Tibial artery (tissue), 4 donors: ENCODE data around the gene AHDC1.
"Not testable (repeated sequence)": the region's sequence is repeated elsewhere in the genome, so short reads cannot be mapped to it uniquely, and the experiment has no call there.

Experiments
- DNase-seq, 2 donors: peaks; one replicate each; pipeline ENCODE4 v3.0.0-alpha.2; 2019
- H3K27ac ChIP-seq, 2 donors: fragments of 200-600 bp; sonication (generic) in 1 of 2; 1 replicate in 1 of 2; 2 replicates in 1 of 2; pipeline ENCODE4 v1.5.1; 2018 to 2019; ENCODE audit warnings: mild to moderate bottlenecking in 1 of 2
- H3K27me3 ChIP-seq, 2 donors: fragments of 200-600 bp; sonication (generic) in 1 of 2; one replicate each; pipeline versions ENCODE4 v1.5.1 to v1.6.0; 2016 to 2019
- H3K36me3 ChIP-seq, 3 donors: fragments of 200-600 bp; sonication (generic) in 2 of 3; one replicate each; pipeline ENCODE4 v1.5.1; 2016 to 2019; ENCODE audit warnings: mild to moderate bottlenecking in 2 of 3
- H3K4me1 ChIP-seq, 4 donors: fragments of 200-600 bp; sonication (generic) in 2 of 4; 1 replicate in 3 of 4; 2 replicates in 1 of 4; pipeline ENCODE4 v1.5.1; 2016 to 2019
- H3K4me3 ChIP-seq, 2 donors: fragments of 200-600 bp; sonication (generic) in 1 of 2; 1 replicate in 1 of 2; 2 replicates in 1 of 2; pipeline ENCODE4 v1.5.1; 2018 to 2019; ENCODE audit warnings: mild to moderate bottlenecking in 2 of 2
- H3K9me3 ChIP-seq, 3 donors: fragments of 200-600 bp; sonication (generic) in 1 of 3; one replicate each; pipeline ENCODE4 v1.5.1; 2016 to 2019
- CTCF ChIP-seq, 2 experiments: fragments of 200-600 bp in 1 of 2; fragments of 450-650 bp in 1 of 2; IDR thresholded peaks; one replicate each; pipeline ENCODE4 v1.5.1; 2017 to 2019; ENCODE audit warnings: antibody characterized with exemption in 2 of 2, mild to moderate bottlenecking in 1 of 2, moderate library complexity in 1 of 2
- intact Hi-C: fragments of 100-400 bp; cut with DNase I; formaldehyde crosslinking; loops from one replicate; pipeline ENCODE4 v1.15.0; 2023; ENCODE audit warnings: low total_unique reads

AHDC1 gene

GRCh38 chr1:27503844-27504587 lies 99.9 kb downstream of the AHDC1 start:
- intact Hi-C loops, result no loop called here
- Histone ChIP-seq H3K27ac (peak overlapping the region; percentile 94 to 95), H3K4me1 (peaks cover 0 to 30% (median 25%) of the 10 kb centered on the region in 4 donors), H3K36me3 (no peaks in the 10 kb centered on the region), H3K27me3 (no peaks in the 10 kb centered on the region), H3K4me3 (peak overlapping the region in 1 of 2 donors; percentile 7), H3K9me3 (no peaks in the 10 kb centered on the region)
- no peak for TF ChIP-seq CTCF (IDR thresholded peaks at IDR 0.05)
- no peak for DNase-seq

DNA sequence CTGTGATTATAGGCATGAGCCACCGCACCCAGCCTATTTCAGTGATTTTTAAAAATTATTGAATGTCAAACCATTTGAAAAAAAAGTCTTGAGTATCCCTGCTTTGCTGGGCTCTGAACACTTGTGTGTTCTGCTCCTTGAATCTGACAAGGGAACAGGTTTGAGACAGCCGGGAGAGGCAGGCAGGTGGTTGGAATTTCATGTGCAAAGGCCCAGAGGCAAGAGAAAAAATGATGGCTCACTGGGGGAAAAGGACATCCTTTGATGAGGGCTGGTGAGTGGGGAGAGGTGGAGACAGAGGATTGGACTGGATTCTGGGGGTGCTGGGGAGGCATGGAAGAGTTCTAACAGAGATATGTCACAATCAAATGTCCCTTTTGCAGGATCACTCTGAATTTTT lies 100.9 kb downstream of the AHDC1 start:
- intact Hi-C loops, result no loop called here
- H3K4me3 ChIP-seq, result no peak overlapping the region
- no peaks in the 10 kb centered on the region for H3K27me3 ChIP-seq
- H3K9me3 ChIP-seq, result no peaks in the 10 kb centered on the region
- TF ChIP-seq CTCF (IDR thresholded peaks at IDR 0.05), result no peak
- DNase-seq, result no peak
- peaks cover 0 to 30% (median 25%) of the 10 kb centered on the region in 4 donors for H3K4me1 ChIP-seq
- H3K27ac ChIP-seq, result peak overlapping the region; percentile 94 to 95
- H3K36me3 ChIP-seq, result no peaks in the 10 kb centered on the region

DNA sequence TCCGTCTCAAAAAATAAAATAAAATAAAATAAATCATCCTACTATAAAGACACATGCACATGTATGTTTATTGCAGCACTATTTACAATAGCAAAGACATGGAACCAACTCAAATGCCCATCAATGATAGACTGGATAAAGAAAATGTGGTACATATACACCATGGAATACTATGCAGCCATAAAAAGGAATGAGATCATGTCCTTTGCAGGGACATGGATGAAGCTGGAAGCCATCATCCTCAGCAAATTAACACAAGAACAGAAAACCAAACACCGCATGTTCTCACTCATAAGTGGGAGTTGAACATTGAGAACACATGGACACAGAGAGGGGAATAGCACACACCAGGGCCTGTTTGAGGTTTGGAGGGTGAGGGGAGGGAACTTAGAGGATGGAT lies 102.8 kb downstream of the AHDC1 start:
- H3K4me3 ChIP-seq, H3K27ac ChIP-seq, H3K36me3 ChIP-seq, H3K9me3 ChIP-seq, intact Hi-C loops, H3K27me3 ChIP-seq: not testable (repeated sequence)
- peak in 1 of 2 donors; percentile 21 for DNase-seq
- H3K4me1 ChIP-seq, result peaks cover 0 to 43% (median 35%) of the 10 kb centered on the region in 4 donors

GRCh38 chr1:27499142-27499541 lies 104.8 kb downstream of the AHDC1 start:
- no peak for DNase-seq
- Histone ChIP-seq H3K36me3 (no peaks in the 10 kb centered on the region), H3K27me3 (no peaks in the 10 kb centered on the region), H3K27ac (no peak overlapping the region), H3K9me3 (no peaks in the 10 kb centered on the region), H3K4me1 (peaks cover 0 to 29% (median 19%) of the 10 kb centered on the region in 4 donors), H3K4me3 (no peak overlapping the region)
- intact Hi-C loops, result loop anchor here (10.0 kb wide), 1 partner anchor 64 kb away; no protein-coding TSS in a partner anchor
- TF ChIP-seq CTCF (IDR thresholded peaks at IDR 0.05), result no peak

DNA sequence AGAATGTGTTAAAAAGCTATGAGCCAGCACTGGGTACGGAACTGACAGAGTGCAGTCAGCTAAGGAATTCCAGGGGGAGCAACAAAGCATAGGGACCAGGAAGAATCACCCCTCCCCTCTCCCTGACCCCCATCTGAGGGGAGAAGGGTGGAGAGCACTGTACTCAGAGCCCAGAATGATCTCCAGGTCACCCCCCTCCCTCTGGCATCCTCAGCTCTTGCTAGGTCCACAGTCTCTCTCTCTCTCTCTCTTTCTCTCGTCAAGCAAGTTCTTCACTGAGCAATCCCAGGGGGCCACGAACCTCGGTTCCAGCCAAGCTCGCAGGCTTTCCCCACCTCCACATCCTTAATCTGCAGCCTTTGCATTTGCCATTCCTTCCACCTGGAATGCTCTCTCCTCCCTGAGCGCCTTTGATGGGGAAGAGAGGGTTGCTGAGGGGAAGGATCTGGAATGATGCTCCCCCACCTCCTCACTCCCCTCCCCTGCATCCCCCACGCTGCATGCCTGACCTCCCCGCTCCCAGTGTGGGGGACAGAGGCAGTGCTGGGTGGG lies 107.3 kb downstream of the AHDC1 start:
- intact Hi-C loops, result loop anchor here (10.0 kb wide), 1 partner anchor 62 kb away; no protein-coding TSS in a partner anchor
- Histone ChIP-seq H3K9me3 (no peaks in the 10 kb centered on the region), H3K27me3 (no peaks in the 10 kb centered on the region), H3K4me1 (peaks cover 4 to 26% (median 21%) of the 10 kb centered on the region in 4 donors), H3K36me3 (no peaks in the 10 kb centered on the region), H3K27ac (peak overlapping the region; percentile 35 to 48), H3K4me3 (peak overlapping the region; percentile 26 to 34)
- peak in 1 of 2 donors; percentile 72 for DNase-seq
- TF ChIP-seq CTCF (IDR thresholded peaks at IDR 0.05), result peak; percentile 30 to 36

- H3K4me1 ChIP-seq, result peaks cover 8 to 49% (median 38%) of the 10 kb centered on the region in 4 donors
- H3K4me3 ChIP-seq, result no peak overlapping the region
- DNase-seq, result no peak
- intact Hi-C loops, result loop anchor here (5.0 to 10.0 kb wide), 2 partner anchors 35 to 58 kb away; no protein-coding TSS in a partner anchor
- H3K9me3 ChIP-seq, result no peaks in the 10 kb centered on the region
- H3K27me3 ChIP-seq, result no peaks in the 10 kb centered on the region
- no peaks in the 10 kb centered on the region for H3K36me3 ChIP-seq
- peak overlapping the region; percentile 98 to 100 for H3K27ac ChIP-seq
- TF ChIP-seq CTCF (IDR thresholded peaks at IDR 0.05), result no peak
Measured at GRCh38 chr1:27492796-27493195, 111.1 kb downstream of the AHDC1 start.
